Ammon's horn (tissue), 1 donor: ENCODE results near the gene GLYATL1B.
"Not testable (repeated sequence)": the region's sequence is repeated elsewhere in the genome, so short reads cannot be mapped to it uniquely, and the experiment has no call there.

ENCODE experiments used
- DNase-seq: peaks from one replicate; pipeline ENCODE4 v3.0.0-alpha.2; 2016; ENCODE audit warnings: low spot score

The GLYATL1B gene, protein sequence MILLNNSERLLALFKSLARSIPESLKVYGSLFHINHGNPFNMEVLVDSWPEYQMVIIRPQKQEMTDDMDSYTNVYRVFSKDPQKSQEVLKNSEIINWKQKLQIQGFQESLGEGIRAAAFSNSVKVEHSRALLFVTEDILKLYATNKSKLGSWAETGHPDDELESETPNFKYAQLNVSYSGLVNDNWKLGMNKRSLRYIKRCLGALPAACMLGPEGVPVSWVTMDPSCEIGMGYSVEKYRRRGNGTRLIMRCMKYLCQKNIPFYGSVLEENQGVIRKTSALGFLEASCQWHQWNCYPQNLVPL

DNA sequence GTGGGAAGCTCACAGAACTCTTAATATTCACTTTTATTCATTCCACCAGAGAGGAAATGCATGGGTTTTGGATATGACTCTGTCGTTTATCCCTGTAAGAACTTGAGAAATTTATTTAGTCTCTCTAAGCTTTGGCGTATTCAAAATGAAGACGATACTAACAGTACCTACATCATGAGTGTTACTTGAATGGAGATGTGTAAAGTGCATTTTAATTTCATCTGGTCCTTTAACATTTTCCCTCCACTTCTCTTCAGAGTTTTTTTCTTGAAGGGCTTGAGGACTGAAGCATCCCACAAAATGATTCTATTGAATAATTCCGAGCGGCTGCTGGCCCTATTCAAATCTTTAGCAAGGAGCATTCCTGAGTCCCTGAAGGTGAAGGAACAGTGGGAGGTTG is at the start of gene GLYATL1B:
Gene GLYATL1B, plus strand, starts transcription at position 301 of the 400 bp plus-strand sequence. Its CDS starts 0 bp downstream, at position 301.
- DNase-seq, result not testable (repeated sequence)

DNA sequence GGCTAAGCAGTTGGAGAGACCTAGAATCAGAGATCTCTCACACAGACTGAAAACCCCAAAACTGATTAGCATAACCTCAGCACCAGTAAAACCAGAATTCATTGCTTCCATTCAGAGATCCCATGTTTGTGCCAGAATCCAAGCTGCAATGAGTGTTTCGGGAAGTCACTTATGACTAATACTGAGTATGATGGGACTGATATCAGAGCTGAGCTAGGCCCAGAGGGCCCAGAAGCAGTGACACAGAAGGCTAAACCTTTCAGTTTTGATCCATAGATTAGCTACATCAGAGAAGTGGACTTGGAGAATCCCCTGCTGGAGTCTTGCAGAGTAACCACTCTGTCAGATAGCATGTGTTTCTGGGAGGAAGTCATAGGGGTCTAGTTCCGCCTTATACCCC is 49.6 kb upstream of the GLYATL1B start:
- not testable (repeated sequence) for DNase-seq

DNA sequence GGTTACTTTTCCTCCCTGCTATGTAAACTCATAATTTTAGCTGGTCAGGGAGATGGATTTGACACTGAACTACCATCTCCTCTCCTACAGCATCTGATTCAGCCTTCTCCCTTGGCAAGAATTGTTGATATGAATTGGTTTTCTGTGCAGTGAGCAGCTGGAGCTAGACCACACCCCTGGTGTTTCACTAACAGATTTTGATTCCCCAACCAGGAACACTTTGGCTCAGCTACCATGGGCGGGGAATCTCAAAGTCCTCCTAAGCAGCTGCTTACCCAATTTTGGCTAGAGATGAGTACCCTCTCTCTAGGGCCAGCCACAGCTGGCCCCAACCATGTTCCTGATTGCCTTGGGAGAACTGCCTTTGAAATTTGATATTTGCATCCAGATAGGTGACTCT is 48.7 kb upstream of the GLYATL1B start:
- not testable (repeated sequence) for DNase-seq

DNA sequence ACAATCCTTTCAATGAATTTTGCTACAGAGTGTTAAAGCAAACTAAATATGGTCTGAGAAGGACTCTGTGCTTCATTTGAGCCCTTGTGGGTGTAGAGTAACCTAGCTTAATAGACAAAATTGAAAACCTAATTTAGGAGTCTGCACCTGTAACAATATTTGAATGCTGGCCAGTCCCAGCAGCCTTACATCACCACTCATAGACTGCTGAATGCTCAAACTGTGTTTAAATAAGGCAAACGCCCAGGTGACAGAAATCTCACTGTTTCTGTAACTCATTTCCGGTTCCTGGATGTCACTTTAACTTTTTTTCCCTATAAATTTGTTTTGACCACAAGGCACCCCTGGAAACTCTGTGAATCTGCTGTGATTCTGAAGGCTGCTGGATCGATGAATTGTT is 45.5 kb upstream of the GLYATL1B start:
- no peak for DNase-seq

DNA sequence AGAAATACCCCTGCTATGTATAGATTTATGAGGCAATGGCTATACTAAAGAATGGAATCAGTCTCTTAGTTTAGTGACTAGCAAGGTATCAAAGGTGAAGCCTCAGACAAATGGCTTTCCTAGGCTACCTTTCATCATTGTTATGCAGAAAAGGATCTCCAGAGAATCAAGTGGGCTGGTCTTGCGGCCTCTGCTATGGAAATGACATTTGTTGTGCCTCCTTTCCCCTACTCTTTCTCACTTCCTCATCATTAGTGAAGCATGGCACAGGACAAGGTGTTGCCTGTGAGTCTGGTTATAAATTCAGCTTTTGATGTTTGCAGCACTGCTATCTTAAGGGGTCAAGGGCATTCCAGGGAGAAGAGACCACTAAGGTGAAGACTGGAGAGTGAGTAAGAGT is 34.7 kb upstream of the GLYATL1B start:
- DNase-seq, result not testable (repeated sequence)

DNA sequence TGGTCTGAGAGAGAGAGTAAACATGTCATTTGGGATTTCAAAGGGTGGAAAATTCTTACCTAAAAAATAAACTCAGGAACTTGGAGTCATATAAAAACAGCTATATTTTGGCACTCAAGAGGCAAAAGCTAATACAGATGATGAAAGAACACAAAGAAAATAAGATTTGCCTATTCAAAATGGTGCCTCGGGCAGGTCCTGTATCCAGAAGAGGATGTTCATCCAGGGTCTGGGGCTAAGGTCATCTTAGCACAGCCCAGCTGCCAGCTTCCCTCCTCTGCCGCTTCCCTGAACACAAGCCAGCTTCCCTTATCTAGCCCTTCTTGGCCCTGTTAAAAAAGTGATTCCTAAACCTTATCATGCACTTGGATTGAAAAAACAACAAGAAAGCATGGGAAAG is 33.8 kb upstream of the GLYATL1B start:
- DNase-seq, result not testable (repeated sequence)

DNA sequence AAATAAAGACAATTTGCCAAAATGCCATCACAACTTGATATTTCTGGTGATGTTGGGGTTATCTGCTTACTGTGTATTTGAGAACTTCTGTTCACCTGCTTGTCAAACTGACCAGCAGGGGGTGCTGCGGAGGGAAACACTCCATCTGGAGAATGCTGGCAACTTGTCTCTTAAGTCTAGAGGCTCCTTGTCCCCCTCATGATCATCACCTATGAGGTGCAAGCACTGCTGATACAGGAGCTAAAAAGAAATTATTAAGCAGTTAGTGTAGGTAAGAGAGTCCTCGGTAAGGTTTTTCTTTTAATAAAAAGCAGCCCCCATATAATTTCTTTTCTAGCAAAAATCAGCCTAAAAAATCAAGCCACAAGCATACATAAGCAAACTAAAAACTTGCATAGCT is 32.7 kb upstream of the GLYATL1B start:
- DNase-seq, result peak; percentile 78

DNA sequence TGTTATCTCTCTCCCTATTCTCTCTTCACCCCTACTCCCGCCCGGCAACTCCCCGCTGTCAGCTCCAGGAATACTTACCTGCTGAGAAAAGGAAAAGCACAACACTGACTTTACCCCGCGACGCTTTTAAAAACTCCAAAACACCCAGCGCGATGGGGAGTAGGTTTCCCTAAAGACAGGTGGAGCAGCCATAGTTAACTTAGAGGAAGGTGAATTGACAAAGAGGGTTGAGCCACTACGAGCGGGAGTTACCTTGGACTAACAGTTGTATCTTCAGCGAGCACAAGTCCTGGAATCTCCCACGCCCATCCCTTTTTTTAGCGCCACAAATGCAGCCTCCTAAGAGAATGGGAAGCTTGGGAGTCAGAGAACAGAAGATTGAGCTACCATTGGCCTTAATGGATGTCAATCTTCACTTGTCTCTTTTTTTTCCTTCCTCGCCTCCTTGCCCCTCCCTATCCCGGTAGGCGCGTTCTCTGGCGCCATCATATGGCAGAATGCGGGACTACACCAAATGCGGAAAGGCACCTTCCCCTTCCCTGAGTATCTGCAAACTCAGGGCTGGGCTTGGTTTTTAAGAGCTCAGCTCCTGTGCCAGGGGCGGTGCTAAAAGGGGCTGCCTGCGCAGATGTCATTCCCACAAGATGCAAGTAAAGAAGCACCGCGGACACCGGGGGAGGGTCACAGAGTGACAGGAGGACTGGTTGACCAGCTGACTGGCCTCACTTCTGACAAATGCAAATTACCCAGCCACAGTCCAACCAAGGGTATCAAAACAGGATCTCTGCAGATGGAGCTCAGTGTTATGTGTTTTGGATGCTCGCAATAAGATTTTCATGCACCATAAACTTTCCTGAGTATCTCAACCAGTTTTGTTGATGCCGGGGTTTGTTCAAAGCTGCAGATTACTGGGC is 27.7 kb upstream of the GLYATL1B start:
- peak; percentile 83 for DNase-seq

DNA sequence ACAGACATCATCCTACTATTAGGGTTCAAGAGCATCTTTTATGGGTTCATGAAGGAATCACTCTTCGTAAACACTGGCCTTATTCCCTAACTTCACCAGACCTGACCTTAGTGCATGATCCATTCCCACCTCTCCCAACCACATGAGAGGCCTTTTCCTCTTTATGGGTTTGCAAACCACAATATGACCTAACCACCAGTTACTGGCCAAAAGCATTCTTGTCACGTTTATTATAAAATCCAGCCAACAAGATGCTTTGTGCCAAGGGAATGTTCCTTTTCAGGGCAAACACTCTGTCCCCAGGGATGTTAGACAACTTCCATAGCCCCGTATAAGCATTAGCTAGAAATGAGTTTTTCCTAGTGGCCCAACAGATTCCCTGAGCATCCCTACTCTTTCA is 26.0 kb upstream of the GLYATL1B start:
- DNase-seq, result not testable (repeated sequence)

DNA sequence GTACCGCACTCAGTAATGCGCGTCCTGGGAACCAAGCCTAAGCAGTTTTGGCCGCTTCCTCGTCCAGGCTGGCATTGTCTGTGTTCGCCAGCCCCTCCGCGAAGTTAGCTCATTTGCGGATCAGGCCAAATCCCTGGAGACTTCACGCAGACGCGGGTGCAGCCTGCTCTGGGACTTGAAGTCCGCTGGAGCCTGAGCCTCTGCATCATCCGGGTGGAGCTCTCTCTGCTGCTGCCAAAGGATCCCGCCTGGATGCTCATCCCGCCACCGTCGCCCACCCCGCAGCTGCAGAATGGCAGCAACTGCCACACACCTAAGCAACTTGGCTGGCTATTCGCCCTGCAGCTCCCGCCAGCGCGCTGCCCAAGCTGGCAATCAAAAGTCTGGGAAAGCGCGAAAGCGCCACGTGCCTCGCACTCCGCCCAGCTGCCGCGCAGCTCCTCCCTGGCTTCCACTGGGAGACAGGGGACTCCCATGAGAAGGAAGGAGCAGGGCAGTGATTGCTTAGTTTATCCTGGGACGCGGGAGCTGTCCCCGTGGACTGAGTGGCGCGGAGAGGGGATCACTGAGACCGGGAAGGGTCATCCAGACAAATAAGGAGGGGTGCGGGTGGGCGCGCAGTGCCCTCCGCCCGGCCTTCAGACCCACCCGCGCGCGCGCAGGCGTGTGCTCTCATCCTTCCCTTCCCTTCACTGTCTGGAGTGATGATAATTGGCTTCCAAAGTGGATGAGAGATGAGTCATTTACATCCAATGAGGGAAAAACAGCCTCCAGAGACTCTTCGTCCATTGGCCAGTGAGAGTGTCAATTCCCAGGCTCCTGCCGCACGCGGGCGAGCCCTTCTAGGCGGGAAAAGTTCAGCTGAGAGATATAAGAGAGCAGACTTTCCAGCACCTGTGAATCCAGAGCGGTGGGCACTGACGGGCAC is 23.2 kb upstream of the GLYATL1B start:
- DNase-seq, result no peak

DNA sequence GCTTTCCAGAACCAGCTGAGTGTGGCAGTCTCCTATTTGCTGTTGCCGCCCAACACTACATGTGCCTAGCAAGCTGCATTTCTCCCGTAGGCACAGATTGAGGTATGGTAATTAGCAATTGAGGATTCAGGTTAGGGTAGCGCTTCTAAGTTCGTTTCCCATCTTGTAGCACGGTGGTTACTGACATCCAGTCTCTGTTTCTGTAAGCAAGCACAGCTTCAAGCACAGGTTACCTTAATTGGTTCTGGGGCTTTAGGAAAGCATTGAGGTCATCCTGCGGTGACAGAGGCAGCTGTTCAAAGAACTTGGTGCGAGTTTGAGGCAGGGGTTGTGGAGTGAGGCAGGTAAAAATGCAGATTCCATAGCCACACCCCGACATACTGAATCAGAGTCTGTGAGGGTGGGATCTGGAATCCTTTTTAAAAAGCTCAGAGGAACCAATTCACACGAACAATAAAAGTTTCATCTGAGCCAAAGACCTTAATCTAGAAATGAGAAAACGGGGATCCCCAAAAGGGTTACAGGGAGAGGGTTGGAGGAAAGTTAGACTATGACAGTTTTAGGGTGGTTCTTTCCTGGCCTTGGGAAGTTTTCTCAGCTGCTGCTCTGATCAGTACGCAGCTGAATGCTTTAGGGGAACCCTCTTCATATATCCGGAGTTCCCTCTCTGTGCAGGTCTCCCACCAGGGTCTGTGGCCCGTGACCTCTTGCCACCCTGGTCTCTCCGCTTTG is 21.9 kb upstream of the GLYATL1B start:
- DNase-seq, result not testable (repeated sequence)

DNA sequence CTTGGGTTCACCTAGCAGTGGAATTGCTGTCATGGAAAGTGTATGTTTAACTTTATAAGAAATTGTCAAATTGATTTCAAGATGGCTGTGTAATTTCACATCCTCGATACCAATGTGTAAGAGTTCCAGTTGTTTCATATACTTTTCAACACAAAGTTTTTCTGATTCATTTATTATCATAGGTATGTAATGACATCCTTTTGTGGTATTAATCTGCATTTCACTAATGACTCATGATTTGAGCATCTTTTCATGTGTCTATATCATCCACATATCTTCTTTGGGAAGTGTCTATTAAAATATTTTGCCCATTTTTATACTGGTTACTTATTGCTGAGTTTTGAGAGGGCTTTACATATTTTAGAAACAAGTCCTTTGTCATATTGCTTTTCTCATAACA is 17.0 kb upstream of the GLYATL1B start:
- DNase-seq, result no peak

DNA sequence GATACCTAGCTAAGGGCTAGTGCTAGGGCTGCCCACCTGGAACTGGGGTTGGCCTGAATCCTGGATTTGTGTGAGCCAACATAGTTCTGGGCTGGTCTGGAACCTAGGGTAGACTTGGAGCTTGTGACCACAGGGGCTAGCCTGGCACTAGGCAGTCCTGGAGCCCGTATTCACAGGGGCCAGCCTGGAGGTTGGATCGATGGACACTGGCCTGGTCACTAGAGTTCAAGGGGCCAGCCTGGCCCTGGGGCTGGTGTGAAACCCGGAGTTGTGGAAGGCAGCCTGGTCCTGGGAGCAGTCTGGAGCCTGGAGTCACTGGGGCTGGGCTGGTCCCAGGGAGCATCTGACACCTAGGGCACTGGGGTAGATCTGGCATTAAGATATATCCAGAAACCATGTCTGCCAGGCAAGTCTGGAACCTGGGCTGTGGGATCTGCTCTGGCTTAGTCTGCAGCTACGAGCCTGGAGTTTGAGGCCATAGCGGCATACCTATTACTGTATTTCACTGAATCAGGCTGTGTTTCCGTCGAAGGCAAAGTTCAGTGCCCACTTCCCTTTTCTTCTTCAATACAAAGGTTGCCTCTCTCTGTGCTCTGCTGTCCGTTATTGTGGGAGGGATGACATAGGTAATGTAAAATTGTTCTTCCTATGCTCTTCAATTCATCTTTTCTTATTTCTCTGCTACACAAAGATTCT is 9.1 kb upstream of the GLYATL1B start:
- DNase-seq, result no peak

DNA sequence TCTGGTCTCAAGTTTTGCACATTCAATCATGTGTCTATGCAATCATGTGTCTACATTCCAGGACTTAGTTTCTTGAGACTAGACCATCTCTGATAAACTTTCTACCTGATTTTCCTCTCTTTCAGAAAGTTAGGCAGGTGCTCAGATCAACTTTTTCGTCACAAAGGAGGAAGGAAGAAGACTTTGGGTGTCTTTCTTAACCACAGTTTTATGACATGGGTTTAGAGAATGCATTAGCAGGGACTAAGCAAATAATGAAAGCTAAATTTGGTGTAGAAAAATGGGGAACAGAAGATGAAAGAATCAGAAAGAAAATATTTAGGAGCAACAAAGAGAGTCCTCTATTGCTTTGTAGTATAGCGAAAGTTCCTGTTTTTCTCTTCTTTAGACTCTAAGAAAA is 7.7 kb upstream of the GLYATL1B start:
- no peak for DNase-seq

DNA sequence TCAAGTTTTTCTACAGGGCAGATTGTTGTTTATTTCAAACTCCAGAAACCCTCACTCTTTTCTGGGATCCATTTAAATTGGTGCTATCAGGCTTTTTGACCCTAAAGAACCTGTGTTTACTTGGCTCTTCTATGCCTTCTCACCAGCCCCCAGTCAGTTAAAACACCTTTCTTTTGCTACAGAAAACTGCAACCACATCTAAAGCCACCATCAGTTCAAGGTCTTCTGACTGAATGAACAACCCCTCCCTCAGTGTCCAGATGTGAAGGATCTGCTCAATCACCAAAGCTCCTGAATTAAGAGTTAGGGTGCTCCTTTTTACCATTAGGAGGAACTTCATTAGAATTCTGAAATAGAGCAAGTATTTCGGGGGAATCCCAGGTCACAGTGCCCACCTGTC is 7.0 kb upstream of the GLYATL1B start:
- no peak for DNase-seq

DNA sequence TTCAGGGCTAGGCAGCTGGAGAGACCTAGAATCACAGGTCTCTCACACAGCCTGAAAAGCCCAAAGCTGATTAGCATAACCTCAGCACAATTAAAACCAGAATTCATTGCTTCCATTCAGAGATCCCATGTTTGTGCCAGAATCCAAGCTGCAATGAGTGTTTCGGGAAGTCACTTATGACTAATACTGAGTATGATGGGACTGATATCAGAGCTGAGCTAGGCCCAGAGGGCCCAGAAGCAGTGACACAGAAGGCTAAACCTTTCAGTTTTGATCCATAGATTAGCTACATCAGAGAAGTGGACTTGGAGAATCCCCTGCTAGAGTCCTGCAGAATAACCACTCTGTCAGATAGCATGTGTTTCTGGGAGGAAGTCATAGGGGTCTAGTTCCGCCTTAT is 5.7 kb upstream of the GLYATL1B start:
- DNase-seq, result not testable (repeated sequence)

DNA sequence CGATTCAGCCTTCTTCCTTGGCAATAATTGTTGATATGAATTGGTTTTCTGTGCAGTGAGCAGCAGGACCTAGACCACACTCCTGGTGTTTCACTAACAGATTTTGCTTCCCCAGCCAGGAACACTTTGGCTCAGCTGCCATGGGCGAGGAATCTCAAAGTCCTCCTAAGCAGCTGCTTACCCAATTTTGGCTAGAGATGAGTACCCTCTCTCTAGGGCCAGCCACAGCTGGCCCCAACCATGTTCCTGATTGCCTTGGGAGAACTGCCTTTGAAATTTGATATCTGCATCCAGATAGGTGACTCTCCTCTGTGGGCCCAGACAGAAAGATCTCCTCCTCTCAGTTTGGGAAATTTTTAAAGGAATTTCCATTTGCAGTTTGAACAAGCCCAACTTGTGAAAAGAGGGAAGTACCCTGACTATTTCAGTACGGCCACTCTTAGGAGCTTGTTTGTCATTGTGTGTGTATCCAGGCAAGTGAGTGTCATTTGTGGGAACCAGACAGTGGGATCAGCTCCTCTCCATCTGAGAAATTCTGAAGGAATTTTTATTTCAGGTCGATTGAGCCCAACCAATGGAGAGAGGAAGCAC is 4.6 kb upstream of the GLYATL1B start:
- DNase-seq, result not testable (repeated sequence)

DNA sequence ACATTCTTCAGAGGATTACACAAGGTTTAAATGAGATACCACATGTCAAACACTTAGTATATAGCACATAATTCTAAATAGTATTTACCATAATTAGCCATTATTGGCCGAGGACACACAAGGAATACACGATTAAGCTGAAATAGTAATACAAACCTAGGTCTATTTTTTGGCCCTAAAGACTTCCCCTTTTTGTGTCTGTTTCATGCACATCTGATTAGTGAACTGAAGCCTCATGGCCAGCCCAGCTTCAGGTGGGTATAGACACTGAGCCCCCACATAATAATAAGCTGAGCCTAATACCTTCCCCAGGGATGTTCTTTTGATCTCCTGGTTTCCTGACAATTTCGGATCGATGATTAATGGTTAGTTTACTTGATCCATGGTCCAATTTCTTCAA is 2.1 kb downstream of the GLYATL1B start:
- no peak for DNase-seq

DNA sequence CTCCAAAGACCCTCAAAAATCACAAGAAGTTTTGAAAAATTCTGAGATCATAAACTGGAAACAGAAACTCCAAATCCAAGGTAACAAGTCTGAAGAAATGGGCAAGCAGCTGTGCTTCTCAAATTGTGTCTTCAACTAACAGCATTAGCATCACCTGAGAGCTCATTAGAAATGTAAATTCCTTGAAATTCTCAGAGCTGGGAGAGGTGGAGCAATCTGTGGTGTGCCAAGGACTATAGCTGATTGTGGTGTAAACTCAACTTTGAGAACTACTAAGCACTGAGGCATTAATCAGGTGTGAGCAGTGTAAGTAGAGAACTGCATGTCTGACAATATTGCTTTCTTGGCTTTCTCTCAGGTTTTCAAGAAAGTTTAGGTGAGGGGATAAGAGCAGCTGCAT is 7.5 kb downstream of the GLYATL1B start:
- not testable (repeated sequence) for DNase-seq

DNA sequence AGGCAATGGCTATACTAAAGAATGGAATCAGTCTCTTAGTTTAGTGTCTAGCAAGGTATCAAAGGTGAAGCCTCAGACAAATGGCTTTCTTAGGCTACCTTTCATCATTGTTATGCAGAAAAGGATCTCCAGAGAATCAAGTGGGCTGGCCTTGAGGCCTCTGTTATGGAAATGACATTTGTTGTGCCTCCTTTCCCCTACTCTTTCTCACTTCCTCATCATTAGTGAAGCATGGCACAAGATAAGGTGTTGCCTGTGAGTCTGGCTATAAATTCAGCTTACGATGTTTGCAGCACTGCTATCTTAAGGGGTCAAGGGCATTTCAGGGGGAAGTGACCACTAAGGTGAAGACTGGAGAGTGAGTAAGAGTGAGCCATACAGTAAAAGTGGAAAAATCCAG is 9.1 kb downstream of the GLYATL1B start:
- not testable (repeated sequence) for DNase-seq
